K562 (cell line): Measurements from ENCODE around the gene PHKA2. TPM values are rescaled to one million over a fixed set of nuclear protein-coding genes. Genes with fewer than 3 reads are reported as not detected.

Experiments used
- ATAC-seq: fragments of 200-7000 bp; cut with Tn5 transposase; 3 replicates; pipeline ENCODE4 v1.9.1; 2020; ENCODE audit warnings: moderate library complexity
- BruUV-seq: library from RNA; stranded (reverse); fragments of 400-500 nt; replicated peaks from 2 replicates; lab custom pipeline; 2021; lab: Mats Ljungman, UMichigan
- CTCF ChIA-PET: fragments of 300-600 bp; formaldehyde crosslinking; extraction: SDS; loops from one replicate; lab custom pipeline; 2021; ENCODE audit warnings: low intra/inter-chr PET ratio; lab: Yijun Ruan, JAX
- POLR2A ChIA-PET: fragments of 300-600, 350-650 bp; sonication (Branson Sonifier 250); formaldehyde crosslinking; extraction: SDS; loops from one replicate; lab custom pipeline; 2021; ENCODE audit warnings: antibody characterized with exemption, inconsistent platforms; lab: Yijun Ruan, JAX
- DNase-seq, 4 experiments: peaks; one replicate each; pipeline versions ENCODE4 v3.0.0 to v3.0.0-alpha.2; 2011 to 2018; ENCODE audit warnings: low spot score in 3 of 4, mixed read lengths in 3 of 4; ENCODE audit errors: extremely low read depth in 1 of 4
- FAIRE-seq: peaks from 2 replicates; lab custom pipeline; 2011; peaks lifted over from hg19 to GRCh38; lab: Jason Lieb, UNC
- H2AFZ ChIP-seq: 2 replicates; pipeline ENCODE4 v1.6.0; 2011; ENCODE audit warnings: low read depth, low read length, control low read depth, inconsistent platforms
- H3K27ac ChIP-seq: fragments of 200-600 bp; 3 replicates; pipeline ENCODE4 v1.8.0; 2011; ENCODE audit warnings: low read depth, mild to moderate bottlenecking, control low read depth, inconsistent platforms, low read length, moderate library complexity, mixed read lengths; ENCODE audit errors: extremely low read depth
- H3K27me3 ChIP-seq, 2 experiments: fragments of 300-600 bp in 1 of 2; 2 replicates in 1 of 2; 3 replicates in 1 of 2; pipeline versions ENCODE4 v1.6.0 to v1.8.0; 2011; ENCODE audit warnings: inconsistent platforms in 2 of 2, low read length in 2 of 2, mild to moderate bottlenecking in 1 of 2, mixed read lengths in 1 of 2, moderate library complexity in 1 of 2; ENCODE audit not compliant: control insufficient read depth in 2 of 2, insufficient read depth in 2 of 2
- H3K36me3 ChIP-seq: fragments of 300-600 bp; 3 replicates; pipeline ENCODE4 v1.8.0; 2011; ENCODE audit warnings: mild to moderate bottlenecking, low read length, inconsistent platforms; ENCODE audit not compliant: control insufficient read depth, insufficient read depth
- H3K4me1 ChIP-seq, 2 experiments: fragments of 200-600 bp in 1 of 2; replicated peaks in 1 of 2; 2 replicates in 1 of 2; 3 replicates in 1 of 2; pipeline versions ENCODE4 v1.5.1 to v1.8.0; 2011; ENCODE audit warnings: inconsistent platforms in 2 of 2, low read length in 2 of 2, mild to moderate bottlenecking in 1 of 2, mixed read lengths in 1 of 2, moderate library complexity in 1 of 2; ENCODE audit not compliant: control insufficient read depth in 2 of 2, insufficient read depth in 2 of 2
- H3K4me2 ChIP-seq: 2 replicates; pipeline ENCODE4 v1.6.1; 2011; ENCODE audit warnings: low read length, control low read depth, inconsistent platforms, mixed read lengths; ENCODE audit not compliant: insufficient read depth
- H3K4me3 ChIP-seq: fragments of 200-600 bp; sonication (generic), shearing (Covaris generic); 2 replicates; pipeline ENCODE4 v1.5.1; 2016; ENCODE audit warnings: control low read depth, inconsistent platforms
- H3K79me2 ChIP-seq: fragments of 200-600 bp; 3 replicates; pipeline ENCODE4 v1.8.0; 2011; ENCODE audit warnings: low read length, inconsistent platforms; ENCODE audit not compliant: control insufficient read depth, insufficient read depth
- H3K9ac ChIP-seq, 2 experiments: 2 replicates each; pipeline versions ENCODE4 v1.6.0 to v1.6.1; 2011; ENCODE audit warnings: low read depth in 2 of 2, low read length in 2 of 2, control low read depth in 1 of 2, inconsistent platforms in 1 of 2, mild to moderate bottlenecking in 1 of 2, mixed read lengths in 1 of 2; ENCODE audit not compliant: insufficient read depth in 1 of 2
- H3K9me1 ChIP-seq: one replicate; pipeline ENCODE4 v1.6.0; 2011; ENCODE audit warnings: inconsistent platforms, mild to moderate bottlenecking, low read length, moderate library complexity; ENCODE audit not compliant: control insufficient read depth, insufficient read depth
- H3K9me3 ChIP-seq: replicated peaks from 2 replicates; pipeline ENCODE4 v1.5.1; 2011; ENCODE audit warnings: low read depth, low read length, inconsistent platforms; ENCODE audit not compliant: control insufficient read depth, insufficient read depth
- H4K20me1 ChIP-seq: replicated peaks from 2 replicates; pipeline ENCODE4 v1.6.1; 2011; ENCODE audit warnings: low read length, inconsistent platforms, mixed read lengths; ENCODE audit not compliant: control insufficient read depth, insufficient read depth
- BDP1 ChIP-seq: IDR thresholded peaks from 3 replicates; pipeline ENCODE4 v1.6.1; 2011; ENCODE audit not compliant: insufficient read length, insufficient read depth
- ETV6 ChIP-seq, 3 experiments: fragments of 150-350 bp in 1 of 3; sonication (generic) in 1 of 3; formaldehyde crosslinking in 1 of 3; IDR thresholded peaks; 2 replicates each; pipeline versions ENCODE4 v1.6.1 to v1.8.0; 2014 to 2022; ENCODE audit warnings: borderline replicate concordance in 2 of 3, low read depth in 2 of 3, antibody characterized with exemption in 1 of 3, low read length in 1 of 3, mild to moderate bottlenecking in 1 of 3, missing genetic modification reagents in 1 of 3
- GTF2E2 ChIP-seq: fragments of 200-800 bp; sonication (Bioruptor generic); IDR thresholded peaks from 2 replicates; pipeline ENCODE4 v1.6.1; 2016; ENCODE audit warnings: missing genetic modification characterization, missing compliant biosample characterization
- MAFG ChIP-seq: fragments of 450-650 bp; conservative IDR thresholded peaks from 2 replicates; pipeline ENCODE4 v1.6.1; 2016; ENCODE audit warnings: missing genetic modification characterization, missing compliant biosample characterization
- MTA3 ChIP-seq: fragments of 450-650 bp; formaldehyde crosslinking; IDR thresholded peaks from 2 replicates; pipeline ENCODE4 v1.6.1; 2017; ENCODE audit warnings: mild to moderate bottlenecking, borderline replicate concordance
- NFATC3 ChIP-seq: fragments of 450-650 bp; IDR thresholded peaks from 2 replicates; pipeline ENCODE4 v1.6.1; 2017; ENCODE audit warnings: mild to moderate bottlenecking
- POLR2AphosphoS5 ChIP-seq: IDR thresholded peaks from 2 replicates; pipeline ENCODE4 v1.6.1; 2011; ENCODE audit warnings: mild to moderate bottlenecking, low read depth, low read length, moderate library complexity; ENCODE audit not compliant: control insufficient read depth, insufficient read depth
- RB1 ChIP-seq: fragments of 450-650 bp; IDR thresholded peaks from 2 replicates; pipeline ENCODE4 v1.6.1; 2017; ENCODE audit warnings: low read depth, mild to moderate bottlenecking
- SMAD1 ChIP-seq: fragments of 150-350 bp; IDR thresholded peaks from 2 replicates; pipeline ENCODE4 v1.6.1; 2014; ENCODE audit warnings: low read length, low read depth; ENCODE audit not compliant: partially characterized antibody
- TBP ChIP-seq: optimal IDR thresholded peaks from 2 replicates; pipeline ENCODE3; 2011; ENCODE audit warnings: low read depth, low read length, improper control_type of control experiment
- TEAD4 ChIP-seq, 2 experiments: sonication (generic) in 1 of 2; formaldehyde crosslinking in 1 of 2; IDR thresholded peaks; 2 replicates each; pipeline versions ENCODE4 v1.6.1 to v1.8.0; 2012 to 2022; ENCODE audit warnings: borderline replicate concordance in 1 of 2, inconsistent platforms in 1 of 2, low read length in 1 of 2, mild to moderate bottlenecking in 1 of 2, missing genetic modification reagents in 1 of 2
- TSC22D4 ChIP-seq: fragments of 450-650 bp; IDR thresholded peaks from 2 replicates; pipeline ENCODE4 v1.6.1; 2016; ENCODE audit warnings: missing genetic modification characterization, missing biosample characterization, control low read depth
- ZC3H11A ChIP-seq: IDR thresholded peaks from 2 replicates; pipeline ENCODE4 v1.6.1; 2012; ENCODE audit warnings: low read depth, low read length, improper control_type of control experiment
- ZEB2 ChIP-seq: fragments of 450-650 bp; IDR thresholded peaks from 2 replicates; pipeline ENCODE4 v1.6.1; 2016
- ZNF217 ChIP-seq: sonication (generic); formaldehyde crosslinking; IDR thresholded peaks from 2 replicates; pipeline ENCODE4 v1.8.0; 2022; ENCODE audit warnings: mild to moderate bottlenecking, missing genetic modification reagents
- WGBS: fragments of 100-300 bp; shearing (Covaris generic); methylation state at CpG from one replicate; pipeline ENCODE4 v1.1.6; 2016; ENCODE audit warnings: low coverage, mixed read lengths; ENCODE audit not compliant: insufficient coverage; ENCODE audit errors: missing lambda C conversion rate; 5-methylcytosine and 5-hydroxymethylcytosine counted together
- in situ Hi-C: fragments of 300-500 bp; cut with MboI; formaldehyde crosslinking; loops from 4 replicates; pipeline ENCODE4 v1.15.0; 2018; ENCODE audit warnings: inconsistent platforms, mixed read lengths
- intact Hi-C: fragments of 100-400 bp; cut with micrococcal nuclease; formaldehyde crosslinking; loops from 2 replicates; pipeline ENCODE4 v1.14.2; 2022
- polyA plus RNA-seq, 8 experiments: library from polyadenylated mRNA; depleted of rRNA in 4 of 8; stranded (reverse) in 5 of 8; unstranded in 3 of 8; fragments of >200 nt; fragmentation: Nextera tagmentation in 2 of 8; fragmentation: Illumina TruSeq in 1 of 8; extraction: Ambion mirVana in 2 of 8; extraction: Trizol in 1 of 8; gene quantifications; 2 replicates each; pipeline versions ENCODE4 v1.2.1 to v1.2.3, GENCODE V29; 2011 to 2014; ENCODE audit warnings: inconsistent platforms in 1 of 8, missing spikeins in 1 of 8
- total RNA-seq, 7 experiments: library from RNA; depleted of rRNA in 6 of 7; stranded (reverse); fragments of >200 nt in 6 of 7; fragmentation: Illumina TruSeq in 2 of 7; extraction: Trizol in 2 of 7; gene quantifications; 2 replicates each; pipeline versions ENCODE4 v1.2.1 to v1.2.3, GENCODE V29; 2011 to 2021; ENCODE audit warnings: low replicate concordance in 1 of 7
- TF ChIP-seq, protein P1 (sequence below): sonication (generic); formaldehyde crosslinking; IDR thresholded peaks from 2 replicates; pipeline ENCODE4 v1.8.1; 2023; ENCODE audit warnings: mild to moderate bottlenecking, missing genetic modification reagents
- TF ChIP-seq, protein P2 (sequence below), 3 experiments: IDR thresholded peaks in 2 of 3; conservative IDR thresholded peaks in 1 of 3; 2 replicates each; pipeline ENCODE4 v1.5.1; 2011 to 2012; ENCODE audit warnings: low read length in 3 of 3, mild to moderate bottlenecking in 3 of 3, control low read depth in 2 of 3, improper control_type of control experiment in 1 of 3, inconsistent platforms in 1 of 3, low read depth in 1 of 3, mixed read lengths in 1 of 3, moderate library complexity in 1 of 3; ENCODE audit not compliant: insufficient read depth in 2 of 3

The PHKA2 gene
- total and polyA plus RNA-seq, 9 of the 15 experiments (the other 6 are each of a cell fraction or from before 2014, with no cell fraction given): 2.8 to 33.1 (median 20.3) TPM

DNA sequence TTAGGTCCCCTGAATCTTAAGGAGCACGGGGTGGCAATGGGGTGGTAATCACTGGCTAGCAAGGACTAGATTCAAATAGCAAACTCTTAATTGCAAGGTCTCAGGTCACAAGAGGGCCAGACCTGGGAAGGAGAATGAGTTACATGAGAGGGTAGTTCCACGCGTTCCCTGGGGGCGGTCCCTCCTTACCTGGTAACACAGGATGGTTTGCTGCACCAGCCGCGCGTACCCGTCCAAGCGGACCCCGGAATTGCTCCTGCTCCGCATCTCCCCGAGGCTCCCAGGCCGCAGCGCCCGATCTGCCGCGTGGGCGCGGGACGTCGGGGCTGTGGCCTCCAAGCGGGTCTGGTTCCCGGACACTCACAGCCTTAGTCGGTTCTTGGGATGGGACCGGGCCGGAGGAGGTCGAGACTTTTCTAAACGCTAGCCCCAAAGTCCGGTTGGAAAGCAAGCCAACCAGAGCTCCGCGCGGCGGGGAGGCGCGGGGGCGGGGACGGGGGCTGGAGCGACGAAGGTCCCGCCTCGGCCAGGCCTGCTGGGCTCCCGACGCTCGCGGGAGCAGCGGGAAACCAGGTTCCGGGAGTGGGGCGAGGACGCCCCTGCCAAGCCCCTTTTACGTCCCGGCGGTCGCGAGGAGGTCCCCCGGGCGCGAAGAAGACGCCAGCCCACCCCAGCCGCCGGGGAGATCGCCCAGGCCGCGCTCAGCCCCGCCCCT is at the start of gene PHKA2 (continued):
- TF ChIP-seq ZEB2: no peak

DNA sequence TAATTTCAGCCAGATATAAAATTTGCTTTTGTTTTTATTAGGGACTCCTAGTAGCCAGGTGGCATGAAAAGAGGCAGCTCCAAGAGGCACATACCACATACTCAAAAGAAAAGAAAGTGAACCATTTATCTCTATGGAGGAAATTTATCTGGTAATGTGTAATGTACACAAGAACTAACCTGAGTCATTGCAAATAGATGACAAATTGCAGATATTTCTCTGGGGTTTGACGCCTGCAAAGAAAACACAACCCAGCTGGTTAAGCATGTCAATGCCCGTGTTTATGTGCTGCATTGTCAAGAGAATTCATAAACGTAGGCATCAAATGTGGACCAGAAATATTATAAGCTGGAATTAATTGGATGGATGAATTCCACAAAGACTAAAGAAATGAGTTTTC is 46.9 kb upstream of the PHKA2 start:
- no peak overlapping the region for H3K9ac ChIP-seq
- in situ Hi-C loops (no loop called here), intact Hi-C loops (no loop called here)
- H3K79me2 ChIP-seq: no peaks in the 10 kb centered on the region
- 0% methylated on average over 3 of the region's 3 CpGs for WGBS
- POLR2A ChIA-PET: no interaction called here
- H3K36me3 ChIP-seq: no peaks in the 10 kb centered on the region
- no peaks in the 10 kb centered on the region for H3K9me1 ChIP-seq
- no peak overlapping the region for H3K27ac ChIP-seq
- no peak overlapping the region for H2AFZ ChIP-seq
- CTCF ChIA-PET: no interaction called here
- peaks cover 0 to 4% of the 10 kb centered on the region in 2 experiments; a peak in 2 of 5 replicates for H3K27me3 ChIP-seq
- no peak for ATAC-seq
- FAIRE-seq: no peak
- no peak overlapping the region for H3K4me3 ChIP-seq
- H3K4me2 ChIP-seq: no peak overlapping the region
- H4K20me1 ChIP-seq: no peaks in the 10 kb centered on the region
- no TSS peak for BruUV-seq
- no peaks in the 10 kb centered on the region; the same call in 1 of the 2 replicates for H3K9me3 ChIP-seq
- H3K4me1 ChIP-seq: no peaks in the 10 kb centered on the region
- no peak for DNase-seq
- TF ChIP-seq, protein P1, sequence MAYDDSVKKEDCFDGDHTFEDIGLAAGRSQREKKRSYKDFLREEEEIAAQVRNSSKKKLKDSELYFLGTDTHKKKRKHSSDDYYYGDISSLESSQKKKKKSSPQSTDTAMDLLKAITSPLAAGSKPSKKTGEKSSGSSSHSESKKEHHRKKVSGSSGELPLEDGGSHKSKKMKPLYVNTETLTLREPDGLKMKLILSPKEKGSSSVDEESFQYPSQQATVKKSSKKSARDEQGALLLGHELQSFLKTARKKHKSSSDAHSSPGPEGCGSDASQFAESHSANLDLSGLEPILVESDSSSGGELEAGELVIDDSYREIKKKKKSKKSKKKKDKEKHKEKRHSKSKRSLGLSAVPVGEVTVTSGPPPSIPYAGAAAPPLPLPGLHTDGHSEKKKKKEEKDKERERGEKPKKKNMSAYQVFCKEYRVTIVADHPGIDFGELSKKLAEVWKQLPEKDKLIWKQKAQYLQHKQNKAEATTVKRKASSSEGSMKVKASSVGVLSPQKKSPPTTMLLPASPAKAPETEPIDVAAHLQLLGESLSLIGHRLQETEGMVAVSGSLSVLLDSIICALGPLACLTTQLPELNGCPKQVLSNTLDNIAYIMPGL (CRISPR knock-in tag): no peak
- TF ChIP-seq MTA3 (no peak), TEAD4 (IDR thresholded peaks at IDR 0.05; ENCODE audit: low read length) (no peak), TEAD4 (CRISPR knock-in tag; IDR thresholded peaks at IDR 0.05; ENCODE audit: borderline replicate concordance) (no peak), ZNF217 (CRISPR knock-in tag) (no peak), TSC22D4 (no peak), POLR2AphosphoS5 (no peak), BDP1 (no peak), ETV6 (IDR thresholded peaks at IDR 0.05; ENCODE audit: borderline replicate concordance in 1 of 2, low read depth in 2 of 2, low read length in 1 of 2) (no peak), ETV6 (CRISPR knock-in tag; IDR thresholded peaks at IDR 0.05; ENCODE audit: borderline replicate concordance) (no peak), TBP (no peak), GTF2E2 (no peak), MAFG (tag) (no peak), RB1 (no peak), SMAD1 (no peak), ZC3H11A (no peak), NFATC3 (no peak)
- TF ChIP-seq, protein P2, sequence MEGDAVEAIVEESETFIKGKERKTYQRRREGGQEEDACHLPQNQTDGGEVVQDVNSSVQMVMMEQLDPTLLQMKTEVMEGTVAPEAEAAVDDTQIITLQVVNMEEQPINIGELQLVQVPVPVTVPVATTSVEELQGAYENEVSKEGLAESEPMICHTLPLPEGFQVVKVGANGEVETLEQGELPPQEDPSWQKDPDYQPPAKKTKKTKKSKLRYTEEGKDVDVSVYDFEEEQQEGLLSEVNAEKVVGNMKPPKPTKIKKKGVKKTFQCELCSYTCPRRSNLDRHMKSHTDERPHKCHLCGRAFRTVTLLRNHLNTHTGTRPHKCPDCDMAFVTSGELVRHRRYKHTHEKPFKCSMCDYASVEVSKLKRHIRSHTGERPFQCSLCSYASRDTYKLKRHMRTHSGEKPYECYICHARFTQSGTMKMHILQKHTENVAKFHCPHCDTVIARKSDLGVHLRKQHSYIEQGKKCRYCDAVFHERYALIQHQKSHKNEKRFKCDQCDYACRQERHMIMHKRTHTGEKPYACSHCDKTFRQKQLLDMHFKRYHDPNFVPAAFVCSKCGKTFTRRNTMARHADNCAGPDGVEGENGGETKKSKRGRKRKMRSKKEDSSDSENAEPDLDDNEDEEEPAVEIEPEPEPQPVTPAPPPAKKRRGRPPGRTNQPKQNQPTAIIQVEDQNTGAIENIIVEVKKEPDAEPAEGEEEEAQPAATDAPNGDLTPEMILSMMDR (IDR thresholded peaks at IDR 0.05 in 2 of 3, conservative IDR thresholded peaks at IDR 0.05 in 1 of 3; ENCODE audit: insufficient read depth in 2 of 3, low read depth in 1 of 3, low read length in 3 of 3): no peak
